H9 (cell line): Measurements from ENCODE around the gene ALLC. TPM values are rescaled to one million over a fixed set of nuclear protein-coding genes. Genes with fewer than 3 reads are reported as not detected.

ENCODE experiments used
- DNase-seq: peaks from one replicate; pipeline ENCODE4 v3.0.0-alpha.2; 2017
- H2AFZ ChIP-seq: one replicate; pipeline ENCODE4 v1.6.1; 2013; ENCODE audit warnings: mild to moderate bottlenecking, low read length, control low read depth, moderate library complexity
- H2AK5ac ChIP-seq: 2 replicates; pipeline ENCODE4 v1.6.1; 2013; ENCODE audit warnings: low read length, control low read depth, mixed read lengths; ENCODE audit not compliant: insufficient read length
- H2BK120ac ChIP-seq: one replicate; pipeline ENCODE4 v1.6.1; 2013; ENCODE audit warnings: low read depth, mild to moderate bottlenecking, low read length, control low read depth, inconsistent platforms; ENCODE audit not compliant: poor library complexity, severe bottlenecking
- H2BK12ac ChIP-seq: 2 replicates; pipeline ENCODE4 v1.6.1; 2013; ENCODE audit warnings: low read length, control low read depth, mixed read lengths, low read depth; ENCODE audit not compliant: insufficient read length
- H2BK15ac ChIP-seq: 2 replicates; pipeline ENCODE4 v1.6.1; 2013; ENCODE audit warnings: low read depth, low read length, control low read depth
- H2BK20ac ChIP-seq: one replicate; pipeline ENCODE4 v1.6.1; 2013; ENCODE audit warnings: low read depth, mild to moderate bottlenecking, low read length, control low read depth, inconsistent platforms; ENCODE audit not compliant: poor library complexity, severe bottlenecking
- H2BK5ac ChIP-seq: 2 replicates; pipeline ENCODE4 v1.6.1; 2013; ENCODE audit warnings: low read length, control low read depth, mixed read lengths; ENCODE audit not compliant: insufficient read length
- H3K14ac ChIP-seq: 2 replicates; pipeline ENCODE4 v1.6.1; 2013; ENCODE audit warnings: low read length, control low read depth; ENCODE audit not compliant: insufficient read depth
- H3K18ac ChIP-seq: 2 replicates; pipeline ENCODE4 v1.6.1; 2013; ENCODE audit warnings: low read depth, mild to moderate bottlenecking, mixed read lengths, low read length, control low read depth; ENCODE audit not compliant: insufficient read length
- H3K23ac ChIP-seq: 2 replicates; pipeline ENCODE4 v1.6.1; 2013; ENCODE audit warnings: low read length, control low read depth, mixed read lengths, low read depth; ENCODE audit not compliant: insufficient read length
- H3K23me2 ChIP-seq: 2 replicates; pipeline ENCODE4 v1.6.1; 2013; ENCODE audit warnings: low read depth, mild to moderate bottlenecking, mixed read lengths, low read length, control low read depth; ENCODE audit not compliant: insufficient read length, poor library complexity, severe bottlenecking
- H3K27ac ChIP-seq: 2 replicates; pipeline ENCODE4 v1.5.1; 2013; ENCODE audit warnings: low read length, control low read depth, mixed read lengths, low read depth; ENCODE audit not compliant: insufficient read length
- H3K27me3 ChIP-seq: 2 replicates; pipeline ENCODE4 v1.6.1; 2013; ENCODE audit warnings: low read length, control low read depth, inconsistent platforms; ENCODE audit not compliant: insufficient read depth
- H3K4ac ChIP-seq: 2 replicates; pipeline ENCODE4 v1.6.1; 2013; ENCODE audit warnings: low read depth, mild to moderate bottlenecking, control low read depth, inconsistent platforms, low read length, moderate library complexity
- H3K4me1 ChIP-seq: 2 replicates; pipeline ENCODE4 v1.6.1; 2013; ENCODE audit warnings: low read length, control low read depth, inconsistent platforms; ENCODE audit not compliant: insufficient read depth
- H3K4me2 ChIP-seq: 2 replicates; pipeline ENCODE4 v1.6.1; 2013; ENCODE audit warnings: low read length, control low read depth, mixed read lengths; ENCODE audit not compliant: insufficient read length, insufficient read depth
- H3K56ac ChIP-seq: 2 replicates; pipeline ENCODE4 v1.6.1; 2013; ENCODE audit warnings: low read depth, mild to moderate bottlenecking, mixed read lengths, low read length, control low read depth; ENCODE audit not compliant: insufficient read length
- H3K79me1 ChIP-seq: 2 replicates; pipeline ENCODE4 v1.6.1; 2013; ENCODE audit warnings: low read depth, mild to moderate bottlenecking, moderate library complexity, low read length, control low read depth, inconsistent platforms; ENCODE audit not compliant: insufficient read depth, poor library complexity, severe bottlenecking
- H3K79me2 ChIP-seq: 2 replicates; pipeline ENCODE4 v1.6.1; 2013; ENCODE audit warnings: low read length, control low read depth, inconsistent platforms; ENCODE audit not compliant: insufficient read depth
- H3K9ac ChIP-seq: 2 replicates; pipeline ENCODE4 v1.6.1; 2013; ENCODE audit warnings: low read length, control low read depth, mixed read lengths; ENCODE audit not compliant: insufficient read length; ENCODE audit errors: extremely low read depth
- H3K9me3 ChIP-seq: one replicate; pipeline ENCODE4 v1.6.1; 2013; ENCODE audit warnings: low read depth, low read length, inconsistent platforms; ENCODE audit not compliant: control insufficient read depth
- H3T11ph ChIP-seq: one replicate; pipeline ENCODE4 v1.6.1; 2013; ENCODE audit warnings: mild to moderate bottlenecking, low read length, control low read depth, inconsistent platforms
- H4K20me1 ChIP-seq: one replicate; pipeline ENCODE4 v1.6.1; 2013; ENCODE audit not compliant: control insufficient read depth, insufficient read length, insufficient read depth
- H4K5ac ChIP-seq: 2 replicates; pipeline ENCODE4 v1.6.1; 2013; ENCODE audit warnings: low read depth, mild to moderate bottlenecking, mixed read lengths, low read length, control low read depth; ENCODE audit not compliant: insufficient read length
- H4K8ac ChIP-seq: replicated peaks from 2 replicates; pipeline ENCODE4 v1.6.1; 2013; ENCODE audit warnings: low read length, control low read depth, mixed read lengths, low read depth; ENCODE audit not compliant: insufficient read length
- H4K91ac ChIP-seq: 2 replicates; pipeline ENCODE4 v1.6.1; 2013; ENCODE audit warnings: low read depth, mild to moderate bottlenecking, moderate library complexity, mixed read lengths, low read length, control low read depth; ENCODE audit not compliant: insufficient read length
- H3K27ac Mint-ChIP-seq, 3 experiments: 2 replicates in 2 of 3; 3 replicates in 1 of 3; pipeline ENCODE4 v1.8.0; 2020 to 2021; ENCODE audit warnings: mixed read lengths in 3 of 3, mild to moderate bottlenecking in 1 of 3, moderate library complexity in 1 of 3
- H3K27me3 Mint-ChIP-seq: 2 replicates; pipeline ENCODE4 v1.8.0; 2021; ENCODE audit warnings: low read depth, mild to moderate bottlenecking, moderate library complexity, mixed read lengths
- H3K36me3 Mint-ChIP-seq, 3 experiments: 2 replicates in 2 of 3; 3 replicates in 1 of 3; pipeline ENCODE4 v1.8.0; 2020 to 2021; ENCODE audit warnings: low read depth in 3 of 3, mixed read lengths in 3 of 3; ENCODE audit not compliant: insufficient read depth in 1 of 3
- H3K4me1 Mint-ChIP-seq, 2 experiments: 2 replicates each; pipeline ENCODE4 v1.8.0; 2020; ENCODE audit warnings: mixed read lengths in 2 of 2
- H3K4me3 Mint-ChIP-seq, 2 experiments: 2 replicates in 1 of 2; 3 replicates in 1 of 2; pipeline ENCODE4 v1.8.0; 2020 to 2021; ENCODE audit warnings: mild to moderate bottlenecking in 2 of 2, mixed read lengths in 2 of 2, moderate library complexity in 1 of 2
- H3K9me3 Mint-ChIP-seq, 2 experiments: 2 replicates in 1 of 2; 3 replicates in 1 of 2; pipeline ENCODE4 v1.8.0; 2020; ENCODE audit warnings: mild to moderate bottlenecking in 2 of 2, mixed read lengths in 2 of 2, moderate library complexity in 1 of 2
- CTCF ChIP-seq: fragments of 200-600 bp; sonication (generic); conservative IDR thresholded peaks from 3 replicates; pipeline ENCODE4 v1.8.0; 2021; ENCODE audit warnings: antibody characterized with exemption, mild to moderate bottlenecking
- WGBS: extraction: QIAGEN DNeasy Blood & Tissue Kit; methylation state at CpG from one replicate; pipeline ENCODE4 v1.1.7; 2013; ENCODE audit warnings: missing lambda C conversion rate, low lambda C conversion rate, mixed read lengths; ENCODE audit not compliant: insufficient read length; ENCODE audit errors: extremely low coverage; 5-methylcytosine and 5-hydroxymethylcytosine counted together
- total RNA-seq: library from RNA; stranded (reverse); gene quantifications from 2 replicates; pipeline ENCODE4 v1.2.1, GENCODE V29; 2021

ALLC gene
- total RNA-seq, 1 experiment from 2014 or later, result not detected

GRCh38 chr2:3712831-3713503, 55.0 kb downstream of the ALLC start:
- Histone ChIP-seq H3K27me3 (no peaks in the 10 kb centered on the region), H3K23me2 (no peaks in the 10 kb centered on the region), H3K56ac (no peak overlapping the region), H3K14ac (no peak overlapping the region), H2BK12ac (no peak overlapping the region), H3K27ac (no peak overlapping the region), H3K4ac (no peak overlapping the region), H3K23ac (no peak overlapping the region), H4K5ac (no peak overlapping the region), H2AK5ac (no peak overlapping the region), H3K79me2 (no peaks in the 10 kb centered on the region), H4K91ac (no peak overlapping the region), H3K18ac (no peak overlapping the region), H2BK120ac (no peak overlapping the region), H3K9ac (no peak overlapping the region), H3K4me1 (no peaks in the 10 kb centered on the region), H2AFZ (no peak overlapping the region), H3K9me3 (no peaks in the 10 kb centered on the region), H4K8ac (no peak overlapping the region), H3K79me1 (no peaks in the 10 kb centered on the region), H3T11ph (no peak overlapping the region), H2BK20ac (no peak overlapping the region), H3K4me2 (no peak overlapping the region), H2BK15ac (no peak overlapping the region), H4K20me1 (no peaks in the 10 kb centered on the region), H2BK5ac (no peak overlapping the region)
- Mint-ChIP-seq H3K9me3 (peaks cover 0 to 5% of the 10 kb centered on the region in 2 experiments; a peak in 2 of 5 replicates), H3K36me3 (no peaks in the 10 kb centered on the region), H3K4me1 (no peaks in the 10 kb centered on the region), H3K27me3 (peaks cover 10% of the 10 kb centered on the region; the same call in 1 of the 2 replicates), H3K4me3 (no peak overlapping the region), H3K27ac (no peak overlapping the region)
- DNase-seq, result no peak
- TF ChIP-seq CTCF, result no peak
- no CpG with 5 or more reads among the region's 10 CpGs for WGBS
